G401 (cell line): ENCODE results near the gene TM7SF3. TPM values are rescaled to one million over a fixed set of nuclear protein-coding genes. Genes with fewer than 3 reads are reported as not detected.
"Not testable (repeated sequence)": the region's sequence is repeated elsewhere in the genome, so short reads cannot be mapped to it uniquely, and the experiment has no call there.

Experiments
- DNase-seq: peaks from one replicate; pipeline ENCODE4 v3.0.0-alpha.2; 2015; ENCODE audit warnings: low spot score
- in situ Hi-C: cut with HindIII; loops from 2 replicates; pipeline ENCODE4 v1.10.0; 2016; ENCODE audit warnings: low sequenced_read_pairs, mixed read lengths
- total RNA-seq: library from RNA; depleted of rRNA; stranded (reverse); fragments of >200 nt; shearing (Covaris generic); gene quantifications from 2 replicates; pipeline ENCODE4 v1.2.3, GENCODE V29; 2014; rRNA removed

TM7SF3 gene
- total RNA-seq: 105 and 126 TPM in 2 replicates

GRCh38 chr12:27014085-27014858 lies at the start of gene TM7SF3:
TSS of gene TM7SF3 (minus strand) at chr12:27014384. CDS start at chr12:27014168, 216 bp downstream.
- DNase-seq: peak; percentile 82
- in situ Hi-C loops: no loop called here

- no peak for DNase-seq
Observed at GRCh38 chr12:27063250-27063851, 49.2 kb upstream of the TM7SF3 start.

GRCh38 chr12:27061317-27061716 lies 47.1 kb upstream of the TM7SF3 start:
- no peak for DNase-seq
- in situ Hi-C loops: no loop called here

More at GRCh38 chr12:27063250-27063851, 49.2 kb upstream of the TM7SF3 start:
- in situ Hi-C loops: no loop called here

- in situ Hi-C loops: no loop called here
- DNase-seq: no peak
Observed at GRCh38 chr12:27060740-27061139, 46.6 kb upstream of the TM7SF3 start.

GRCh38 chr12:27057543-27057942 lies 43.4 kb upstream of the TM7SF3 start:
- in situ Hi-C loops: no loop called here
- no peak for DNase-seq

- no peak for DNase-seq
- in situ Hi-C loops: no loop called here
Observed at GRCh38 chr12:27055966-27056365, 41.8 kb upstream of the TM7SF3 start.

- in situ Hi-C loops: no loop called here
- no peak for DNase-seq
Observed at GRCh38 chr12:27052742-27053141, 38.6 kb upstream of the TM7SF3 start.

- in situ Hi-C loops: no loop called here
- DNase-seq: no peak
Observed at GRCh38 chr12:27052176-27052575, 38.0 kb upstream of the TM7SF3 start.

GRCh38 chr12:27048822-27049752 lies 34.9 kb upstream of the TM7SF3 start:
- in situ Hi-C loops: no loop called here
- no peak for DNase-seq

GRCh38 chr12:27042018-27042417 lies 27.8 kb upstream of the TM7SF3 start:
- DNase-seq, in situ Hi-C loops: not testable (repeated sequence)

GRCh38 chr12:27040637-27041036 lies 26.5 kb upstream of the TM7SF3 start:
- DNase-seq, in situ Hi-C loops: not testable (repeated sequence)

GRCh38 chr12:27034607-27035293 lies 20.6 kb upstream of the TM7SF3 start:
- in situ Hi-C loops: no loop called here
- DNase-seq: no peak

GRCh38 chr12:27032679-27033078 lies 18.5 kb upstream of the TM7SF3 start:
- no peak for DNase-seq
- in situ Hi-C loops: no loop called here

GRCh38 chr12:27031531-27031930 lies 17.3 kb upstream of the TM7SF3 start:
- in situ Hi-C loops: no loop called here
- DNase-seq: no peak

GRCh38 chr12:27026257-27026656 lies 12.1 kb upstream of the TM7SF3 start:
- no peak for DNase-seq
- in situ Hi-C loops: no loop called here

- in situ Hi-C loops: no loop called here
- no peak for DNase-seq
Observed at GRCh38 chr12:27025116-27025515, 10.9 kb upstream of the TM7SF3 start.

- no peak for DNase-seq
- in situ Hi-C loops: no loop called here
Observed at GRCh38 chr12:27024291-27024690, 10.1 kb upstream of the TM7SF3 start.

- in situ Hi-C loops: no loop called here
- DNase-seq: no peak
Observed at GRCh38 chr12:27020761-27021160, 6.6 kb upstream of the TM7SF3 start.

GRCh38 chr12:27018037-27018436 lies 3.9 kb upstream of the TM7SF3 start:
- DNase-seq: no peak
- in situ Hi-C loops: no loop called here
